Measurements from ENCODE around the gene SIGLEC6.

Gene SIGLEC6

DNA sequence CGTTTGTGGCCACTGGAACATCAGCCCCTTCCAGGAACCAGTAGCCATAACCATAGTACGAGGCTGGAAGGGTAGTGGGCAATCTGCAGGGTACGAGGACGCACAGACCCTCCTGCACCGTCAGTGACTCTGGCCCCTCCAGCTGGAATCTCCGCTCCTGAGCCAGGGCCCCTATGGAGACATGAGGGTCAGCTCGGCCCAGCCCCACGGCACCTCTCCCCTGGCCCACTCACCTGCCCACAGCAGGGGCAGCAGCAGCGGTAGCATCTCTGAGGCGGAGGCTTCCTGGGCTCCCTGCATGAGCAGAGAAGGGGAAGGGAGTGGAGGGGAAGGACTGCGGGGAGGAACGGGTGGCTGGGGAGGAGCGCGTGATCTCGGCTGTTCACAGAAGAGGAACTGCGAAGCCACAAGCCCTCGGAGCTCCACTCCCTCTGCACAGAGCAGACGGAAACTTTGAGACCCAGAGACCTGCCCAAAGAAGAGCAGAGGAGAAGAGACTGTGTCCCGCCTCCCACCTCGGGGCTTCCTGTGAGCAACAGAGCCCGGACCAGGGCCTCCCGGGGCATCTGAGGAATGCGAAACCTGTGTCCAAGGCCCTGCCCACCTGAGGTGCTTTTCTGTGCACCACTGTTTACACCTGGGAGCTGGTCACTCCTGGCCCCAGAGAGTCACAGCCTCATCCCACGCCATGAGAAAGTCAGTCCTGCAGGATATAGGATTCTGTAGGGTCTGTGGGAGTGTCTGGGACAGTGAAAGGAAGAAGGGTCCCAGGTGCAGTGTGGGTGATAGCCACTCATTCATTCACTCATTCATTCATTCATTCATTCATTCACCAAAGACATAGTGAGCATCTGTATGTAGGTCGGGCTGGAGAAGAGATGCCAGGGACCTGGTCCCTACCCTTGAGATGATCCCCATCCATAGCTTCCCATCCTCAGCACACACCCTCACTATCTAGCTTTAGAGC is at the start of gene SIGLEC6:
TSS of gene SIGLEC6 (minus strand) at position 322 of the 967 bp plus-strand sequence. CDS start at position 300, 22 bp downstream.
- peak; percentile 80 to 91 for DNase-seq

- DNase-seq = no peak
Observed at GRCh38 chr19:51576850-51577249, 45.4 kb upstream of the SIGLEC6 start.

GRCh38 chr19:51573331-51573730 is 41.9 kb upstream of the SIGLEC6 start:
- DNase-seq = no peak

GRCh38 chr19:51572908-51573307 is 41.4 kb upstream of the SIGLEC6 start:
- no peak for DNase-seq

- no peak for DNase-seq
Observed at GRCh38 chr19:51572410-51572809, 40.9 kb upstream of the SIGLEC6 start.

DNA sequence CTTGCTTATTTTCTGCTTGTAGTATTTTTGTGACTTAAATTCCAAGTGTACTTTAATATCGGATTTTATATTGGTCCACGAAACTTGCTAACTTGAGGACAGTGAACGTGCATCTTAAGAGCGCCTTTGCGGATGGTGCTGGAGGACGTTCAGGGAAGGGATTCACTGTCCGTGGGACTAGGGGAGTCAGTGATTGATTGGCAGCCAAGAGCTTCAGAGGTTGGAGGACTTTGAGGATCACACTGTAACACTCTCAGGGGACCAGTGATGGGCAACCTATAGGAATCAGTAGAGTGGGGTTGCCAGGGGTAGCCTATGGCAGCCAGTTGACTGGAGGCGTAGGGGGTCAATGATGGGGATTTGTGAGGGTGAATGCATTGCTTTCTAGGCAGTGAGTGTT is 40.1 kb upstream of the SIGLEC6 start:
- DNase-seq = peak in 1 of 2 donors; percentile 12

- peak; percentile 94 to 98 for DNase-seq
Observed at GRCh38 chr19:51570962-51571575, 39.6 kb upstream of the SIGLEC6 start, which contains the start of gene ZNF175. ZNF175 (plus strand) TSS chr19:51571283; CDS start chr19:51573330, 2,047 bp downstream.

DNA sequence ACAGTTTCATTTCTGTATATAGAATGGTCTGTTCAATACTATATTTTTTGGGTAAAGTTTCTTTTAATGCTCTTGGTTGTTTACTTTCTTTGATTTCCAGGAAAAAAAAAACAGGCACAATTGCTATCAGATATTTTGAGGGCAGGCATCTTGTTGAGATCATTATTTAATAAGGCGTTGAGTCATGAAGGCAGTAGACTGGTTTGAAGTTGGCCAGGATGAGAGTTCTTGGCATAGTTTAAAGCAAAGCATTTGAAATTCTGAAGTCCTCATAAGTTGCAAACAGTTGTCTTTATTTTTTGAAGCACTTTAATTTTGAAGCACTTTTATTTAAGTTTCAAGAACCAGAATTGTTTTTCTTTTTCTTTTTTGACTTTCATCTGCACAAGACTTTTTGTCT is 37.0 kb upstream of the SIGLEC6 start:
- DNase-seq = no peak

DNA sequence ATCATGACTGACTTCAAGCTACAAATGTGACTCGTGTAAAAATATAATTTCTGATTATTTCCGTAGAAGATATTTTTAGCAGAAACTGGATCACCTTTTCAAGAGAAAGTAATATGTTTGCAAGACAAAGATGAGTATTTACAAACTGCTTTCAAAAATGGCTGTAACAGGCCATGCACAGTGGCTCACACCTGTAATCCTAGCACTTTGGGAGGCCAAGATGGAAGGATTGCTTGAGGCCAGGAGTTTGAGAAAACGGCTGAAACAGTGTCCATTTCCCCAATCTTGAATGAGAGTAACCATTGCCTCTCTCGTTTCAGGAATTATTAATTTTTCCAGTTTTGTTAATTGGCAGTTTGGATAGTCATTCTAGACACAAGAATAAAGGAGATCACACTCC is 36.1 kb upstream of the SIGLEC6 start:
- no peak for DNase-seq

DNA sequence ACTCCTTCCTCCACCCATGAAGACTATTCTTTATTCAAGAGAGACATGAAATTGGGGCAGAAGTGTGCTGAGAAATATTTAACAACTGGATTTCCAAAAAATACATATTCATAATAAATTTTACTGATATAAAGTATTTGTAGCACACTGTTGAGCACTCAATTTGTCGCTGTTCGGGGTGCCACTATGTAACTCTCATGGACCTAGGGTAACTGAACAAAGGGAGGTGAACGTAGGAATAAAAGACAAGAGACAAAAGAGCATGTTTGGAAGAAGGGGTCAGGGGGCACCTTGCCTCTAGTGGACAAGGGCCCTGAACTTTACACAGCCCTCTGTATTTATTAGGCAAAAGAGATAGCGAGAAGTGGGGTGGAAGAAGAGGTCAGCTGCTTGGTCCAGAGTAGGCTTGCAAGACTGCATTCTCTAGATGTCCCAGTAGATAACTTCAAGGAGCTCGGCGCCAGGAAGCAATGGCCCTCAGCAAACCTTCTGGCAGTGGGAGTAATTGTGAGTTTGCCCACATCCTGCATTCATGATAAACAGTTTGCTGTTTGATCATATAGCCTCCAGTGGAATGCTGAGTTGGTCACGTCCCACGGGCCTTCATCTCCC is 35.1 kb upstream of the SIGLEC6 start:
- no peak for DNase-seq

DNA sequence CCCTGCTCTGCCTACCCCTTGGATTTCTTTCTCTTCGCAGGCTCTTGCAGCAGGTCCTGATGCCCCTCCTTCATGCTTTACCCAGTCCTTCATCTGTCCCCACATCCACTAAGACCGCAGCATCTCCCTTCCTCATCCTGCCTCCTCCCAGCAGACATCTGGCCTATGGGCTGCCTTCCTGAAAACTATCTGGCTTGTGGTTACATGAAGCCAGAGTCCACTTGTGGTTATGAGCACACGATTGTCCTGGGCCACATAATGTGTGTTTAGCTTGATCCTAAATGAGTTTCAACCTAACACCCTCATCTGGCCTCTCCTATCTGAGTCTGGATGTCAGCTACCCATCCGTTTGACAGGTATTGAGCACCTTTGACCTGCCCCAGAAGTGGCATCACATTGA is 34.1 kb upstream of the SIGLEC6 start:
- DNase-seq = no peak

- DNase-seq = no peak
Observed at GRCh38 chr19:51564791-51565190, 33.3 kb upstream of the SIGLEC6 start.

GRCh38 chr19:51560339-51560738 is 28.9 kb upstream of the SIGLEC6 start:
- DNase-seq = no peak

GRCh38 chr19:51559240-51559639 is 27.8 kb upstream of the SIGLEC6 start:
- peak in 1 of 2 donors; percentile 8 for DNase-seq

GRCh38 chr19:51552996-51553725 is 21.7 kb upstream of the SIGLEC6 start:
- DNase-seq = peak; percentile 42 to 79

DNA sequence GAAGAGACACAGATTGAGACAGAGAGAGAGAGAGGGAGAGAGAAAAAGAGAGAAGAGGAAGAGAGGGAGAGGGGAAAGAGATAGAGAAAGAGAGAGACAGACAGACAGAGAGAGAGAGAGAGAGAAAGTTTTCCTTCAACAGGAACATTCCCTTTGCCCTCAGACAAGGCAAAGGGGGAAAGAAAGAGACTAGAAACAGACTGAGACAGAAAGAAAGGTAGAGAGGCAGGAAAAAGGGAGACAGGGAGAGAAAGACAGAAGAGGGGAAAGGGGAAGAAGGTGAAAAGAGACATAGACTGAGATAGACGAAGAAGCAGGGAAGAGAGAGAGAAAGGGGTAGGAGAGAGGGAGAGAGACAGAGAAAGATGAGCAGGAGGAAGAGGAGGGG is 21.1 kb upstream of the SIGLEC6 start:
- DNase-seq = no peak

- no peak for DNase-seq
Observed at GRCh38 chr19:51551673-51552432, 20.4 kb upstream of the SIGLEC6 start.

- DNase-seq = no peak
Observed at GRCh38 chr19:51550848-51551672, 19.6 kb upstream of the SIGLEC6 start.

DNA sequence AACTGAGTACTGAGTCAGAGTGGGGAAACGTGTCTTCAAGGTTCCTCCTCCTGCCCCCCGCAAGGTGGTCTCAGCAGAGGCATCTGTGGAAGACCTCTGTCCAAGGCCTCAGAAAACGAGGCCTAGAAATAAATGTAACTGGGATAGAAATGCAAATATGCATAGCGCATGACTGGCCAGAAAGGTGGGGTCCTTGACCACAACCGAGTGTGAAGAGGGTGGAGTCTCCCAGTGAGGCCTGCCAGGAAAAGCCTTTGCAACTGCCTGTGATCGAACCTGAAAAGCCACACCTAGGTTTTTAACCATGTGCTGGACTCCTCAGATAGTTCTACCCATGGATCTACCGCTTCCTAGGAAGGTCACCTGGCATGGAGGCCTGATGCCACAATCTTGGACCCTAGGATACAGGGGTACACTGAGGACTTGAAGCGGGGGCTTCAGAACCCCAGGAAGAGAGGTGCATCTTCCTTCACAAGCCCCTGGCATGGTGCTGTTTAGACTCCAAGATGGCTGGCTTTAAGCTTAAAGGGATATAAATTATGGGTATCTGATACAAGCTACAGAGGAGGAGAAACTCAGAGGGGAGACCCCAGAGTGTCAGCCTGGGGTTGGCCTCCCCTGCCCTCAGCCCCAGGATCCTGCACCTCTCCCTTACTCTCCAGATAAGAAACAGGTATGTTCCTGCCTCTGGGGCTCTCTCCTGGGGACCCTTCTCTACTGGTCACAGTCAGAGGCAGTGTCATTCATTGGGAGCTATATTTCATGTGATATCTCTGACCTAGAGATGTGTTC is 18.3 kb upstream of the SIGLEC6 start:
- no peak for DNase-seq

DNA sequence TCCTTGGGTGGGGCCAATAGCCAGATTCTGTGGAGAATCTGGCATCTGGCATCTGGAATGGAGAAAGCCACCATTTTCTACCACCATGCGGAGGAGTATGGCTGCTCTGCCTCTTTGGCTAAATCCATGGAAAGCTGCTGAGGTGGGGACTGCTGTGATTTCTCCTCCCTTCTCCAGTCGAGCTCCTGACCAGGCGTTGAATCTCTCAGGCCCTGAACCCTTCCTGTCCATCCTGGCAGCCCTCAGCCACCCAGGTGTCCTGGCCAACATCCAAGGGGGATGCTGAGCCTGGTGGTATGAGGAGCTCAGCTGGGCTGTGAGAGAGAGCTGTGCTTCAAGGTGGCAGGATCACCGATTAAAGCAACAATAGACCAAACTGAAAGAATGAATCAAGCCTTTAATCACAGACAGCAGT is 17.4 kb upstream of the SIGLEC6 start:
- DNase-seq = no peak
